HepG2 (cell line): ENCODE measurements around the gene GDF7. TPM values are rescaled to one million over a fixed set of nuclear protein-coding genes. Genes with fewer than 3 reads are reported as not detected.

Experiments
- BCLAF1 ChIP-seq: fragments of 450-650 bp; IDR thresholded peaks from 2 replicates; pipeline ENCODE4 v1.6.1; 2017; ENCODE audit warnings: mild to moderate bottlenecking
- CAMTA2 ChIP-seq: sonication (generic); formaldehyde crosslinking; IDR thresholded peaks from 2 replicates; pipeline ENCODE4 v1.4.0; 2020; ENCODE audit warnings: mild to moderate bottlenecking, missing genetic modification reagents, borderline replicate concordance
- CENPT ChIP-seq: sonication (generic); formaldehyde crosslinking; IDR thresholded peaks from 2 replicates; pipeline ENCODE4 v1.8.0; 2022; ENCODE audit warnings: low read depth, mild to moderate bottlenecking, moderate library complexity, missing genetic modification reagents
- CERS6 ChIP-seq: sonication (generic); formaldehyde crosslinking; IDR thresholded peaks from 2 replicates; pipeline ENCODE4 v1.5.0; 2020; ENCODE audit warnings: missing genetic modification reagents
- MNT ChIP-seq: fragments of 450-650 bp; IDR thresholded peaks from 2 replicates; pipeline ENCODE4 v1.6.1; 2016
- PHF5A ChIP-seq: IDR thresholded peaks from one replicate; pipeline ENCODE4 v1.6.1; 2018; ENCODE audit warnings: low read depth, missing genetic modification reagents; ENCODE audit not compliant: unreplicated experiment
- PRMT3 ChIP-seq: sonication (generic); formaldehyde crosslinking; IDR thresholded peaks from 2 replicates; pipeline ENCODE4 v1.8.1; 2022; ENCODE audit warnings: low read depth, mild to moderate bottlenecking, moderate library complexity, missing genetic modification reagents, borderline replicate concordance
- RCOR2 ChIP-seq: IDR thresholded peaks from 2 replicates; pipeline ENCODE4 v1.6.1; 2016; ENCODE audit warnings: missing biosample characterization, missing genetic modification reagents
- SNAPC5 ChIP-seq: sonication (generic); formaldehyde crosslinking; IDR thresholded peaks from 2 replicates; pipeline ENCODE4 v1.8.1; 2023; ENCODE audit warnings: mild to moderate bottlenecking, missing genetic modification reagents, borderline replicate concordance
- TEF ChIP-seq: sonication (generic); formaldehyde crosslinking; IDR thresholded peaks from 2 replicates; pipeline ENCODE4 v1.5.0; 2020; ENCODE audit warnings: missing genetic modification reagents
- THRA ChIP-seq: sonication (generic); formaldehyde crosslinking; IDR thresholded peaks from 2 replicates; pipeline ENCODE4 v1.4.0; 2020; ENCODE audit warnings: missing genetic modification reagents, borderline replicate concordance
- ZBTB34 ChIP-seq: sonication (generic); formaldehyde crosslinking; IDR thresholded peaks from 2 replicates; pipeline ENCODE4 v1.8.0; 2022; ENCODE audit warnings: mild to moderate bottlenecking, missing genetic modification reagents
- ZNF598 ChIP-seq: sonication (generic); formaldehyde crosslinking; IDR thresholded peaks from 2 replicates; pipeline ENCODE4 v1.5.1; 2020; ENCODE audit warnings: mild to moderate bottlenecking, missing genetic modification reagents, borderline replicate concordance
- ZNF652 ChIP-seq: IDR thresholded peaks from 2 replicates; pipeline ENCODE4 v1.6.1; 2016; ENCODE audit warnings: low read depth, borderline replicate concordance
- ZNF672 ChIP-seq: sonication (generic); formaldehyde crosslinking; IDR thresholded peaks from 2 replicates; pipeline ENCODE4 v1.8.1; 2022; ENCODE audit warnings: missing genetic modification reagents
- polyA plus RNA-seq, 8 experiments: library from polyadenylated mRNA; depleted of rRNA in 3 of 8; stranded (reverse) in 7 of 8; unstranded in 1 of 8; fragments of >200 nt; fragmentation: Illumina TruSeq in 4 of 8; extraction: Trizol in 4 of 8; gene quantifications; 2 replicates each; pipeline versions ENCODE4 v1.2.1 to v1.2.3, GENCODE V29; 2011 to 2016; ENCODE audit warnings: low read depth in 4 of 8, missing spikeins in 1 of 8, mixed read lengths in 1 of 8; ENCODE audit not compliant: insufficient read depth in 1 of 8
- total RNA-seq, 5 experiments: library from RNA; depleted of rRNA; stranded (reverse); fragments of >200 nt; fragmentation: Illumina TruSeq; extraction: Trizol; gene quantifications; 2 replicates each; pipeline ENCODE4 v1.2.3, GENCODE V29; 2016; ENCODE audit warnings: low read depth in 1 of 5

GDF7 gene
- total and polyA plus RNA-seq, 2 of the 13 experiments (the other 11 are each of a cell fraction or from before 2014, with no cell fraction given): 1.6 to 15.0 TPM

- TF ChIP-seq ZBTB34 (CRISPR knock-in tag): peak; percentile 74
- no peak for TF ChIP-seq TEF (CRISPR knock-in tag)
- no peak for TF ChIP-seq ZNF598 (CRISPR knock-in tag)
- no peak for TF ChIP-seq BCLAF1
- no peak for TF ChIP-seq RCOR2 (CRISPR knock-in tag)
- TF ChIP-seq CERS6 (CRISPR knock-in tag): no peak
- no peak for TF ChIP-seq CAMTA2 (CRISPR knock-in tag)
- no peak for TF ChIP-seq MNT
- TF ChIP-seq PHF5A (CRISPR knock-in tag): no peak
- no peak for TF ChIP-seq CENPT
- no peak for TF ChIP-seq ZNF672 (CRISPR knock-in tag)
- TF ChIP-seq PRMT3: no peak
- no peak for TF ChIP-seq SNAPC5 (CRISPR knock-in tag)
- TF ChIP-seq ZNF652 (CRISPR knock-in tag): no peak
- TF ChIP-seq THRA (CRISPR knock-in tag): no peak
These were observed at the start of gene GDF7 (continued) for GRCh38 chr2:20666304-20667150.
